Neuronal stem cell (in vitro differentiated cells): ENCODE measurements around the gene CASP2.

Experiments
- DNase-seq: peaks from one replicate; pipeline ENCODE4 v3.0.0-alpha.2; 2013; ENCODE audit warnings: low spot score
- H2AFZ ChIP-seq: one replicate; pipeline ENCODE4 v1.6.1; 2013; ENCODE audit warnings: mild to moderate bottlenecking, low read length, inconsistent platforms
- H2AK5ac ChIP-seq: 2 replicates; pipeline ENCODE4 v1.6.1; 2013; ENCODE audit warnings: low read depth, mild to moderate bottlenecking, inconsistent platforms, low read length, moderate library complexity, mixed read lengths
- H2BK120ac ChIP-seq: 2 replicates; pipeline ENCODE4 v1.6.1; 2013; ENCODE audit warnings: low read depth, mild to moderate bottlenecking, inconsistent platforms, low read length, moderate library complexity, mixed read lengths
- H2BK12ac ChIP-seq: one replicate; pipeline ENCODE4 v1.6.1; 2013; ENCODE audit warnings: low read length, inconsistent platforms
- H2BK15ac ChIP-seq: 2 replicates; pipeline ENCODE4 v1.6.1; 2013; ENCODE audit warnings: mild to moderate bottlenecking, low read length, inconsistent platforms, mixed read lengths
- H2BK5ac ChIP-seq: one replicate; pipeline ENCODE4 v1.6.1; 2013; ENCODE audit warnings: inconsistent platforms, mild to moderate bottlenecking, low read length, moderate library complexity
- H3K14ac ChIP-seq: one replicate; pipeline ENCODE4 v1.6.1; 2013; ENCODE audit warnings: low read length, inconsistent platforms
- H3K18ac ChIP-seq: 2 replicates; pipeline ENCODE4 v1.6.1; 2013; ENCODE audit warnings: low read length, inconsistent platforms
- H3K23ac ChIP-seq: 2 replicates; pipeline ENCODE4 v1.6.1; 2013; ENCODE audit warnings: low read depth, mild to moderate bottlenecking, mixed read lengths, low read length, inconsistent platforms; ENCODE audit not compliant: poor library complexity
- H3K27ac ChIP-seq: replicated peaks from 3 replicates; pipeline ENCODE4 v1.5.1; 2013; ENCODE audit warnings: low read length, inconsistent platforms
- H3K27me3 ChIP-seq, 3 experiments: 2 replicates each; pipeline ENCODE4 v1.6.1; 2013; ENCODE audit warnings: low read length in 3 of 3, mild to moderate bottlenecking in 2 of 3, inconsistent platforms in 1 of 3, low read depth in 1 of 3, mixed read lengths in 1 of 3, moderate library complexity in 1 of 3; ENCODE audit not compliant: control insufficient read depth in 3 of 3, insufficient read depth in 3 of 3
- H3K36me3 ChIP-seq, 2 donors: replicated peaks in 1 of 2; 2 replicates each; pipeline ENCODE4 v1.6.1; 2013; ENCODE audit warnings: low read length in 2 of 2; ENCODE audit not compliant: control insufficient read depth in 2 of 2, insufficient read depth in 2 of 2
- H3K4ac ChIP-seq: 2 replicates; pipeline ENCODE4 v1.6.1; 2013; ENCODE audit warnings: inconsistent platforms, mild to moderate bottlenecking, low read length, moderate library complexity
- H3K4me1 ChIP-seq, 2 donors: 1 replicate in 1 of 2; 2 replicates in 1 of 2; pipeline ENCODE4 v1.6.1; 2013; ENCODE audit warnings: low read length in 2 of 2, low read depth in 1 of 2; ENCODE audit not compliant: control insufficient read depth in 2 of 2, insufficient read depth in 1 of 2
- H3K4me2 ChIP-seq: one replicate; pipeline ENCODE4 v1.6.1; 2013; ENCODE audit warnings: mild to moderate bottlenecking, low read length, inconsistent platforms; ENCODE audit not compliant: insufficient read depth, poor library complexity, severe bottlenecking
- H3K4me3 ChIP-seq, 2 donors: 2 replicates each; pipeline ENCODE4 v1.5.1; 2013; ENCODE audit warnings: low read length in 2 of 2, mild to moderate bottlenecking in 2 of 2, inconsistent platforms in 1 of 2, moderate library complexity in 1 of 2
- H3K79me1 ChIP-seq: one replicate; pipeline ENCODE4 v1.6.1; 2013; ENCODE audit warnings: low read depth, mild to moderate bottlenecking, inconsistent platforms, low read length, moderate library complexity
- H3K9ac ChIP-seq: one replicate; pipeline ENCODE4 v1.6.1; 2013; ENCODE audit warnings: mild to moderate bottlenecking, low read depth, low read length, inconsistent platforms; ENCODE audit not compliant: poor library complexity
- H3K9me3 ChIP-seq, 2 donors: replicated peaks in 1 of 2; 2 replicates each; pipeline versions ENCODE3 to v1.6.1; 2013; ENCODE audit warnings: low read length in 2 of 2, mild to moderate bottlenecking in 2 of 2, inconsistent platforms in 1 of 2, low read depth in 1 of 2, mixed read lengths in 1 of 2, moderate library complexity in 1 of 2; ENCODE audit not compliant: control insufficient read depth in 2 of 2, insufficient read depth in 1 of 2
- H4K8ac ChIP-seq: one replicate; pipeline ENCODE4 v1.6.1; 2013; ENCODE audit warnings: low read depth, mild to moderate bottlenecking, inconsistent platforms, low read length, moderate library complexity
- H4K91ac ChIP-seq: one replicate; pipeline ENCODE4 v1.6.1; 2013; ENCODE audit warnings: low read length, low read depth, mild to moderate bottlenecking, inconsistent platforms; ENCODE audit not compliant: poor library complexity
- WGBS, 2 donors: extraction: QIAGEN DNeasy Blood & Tissue Kit; methylation state at CpG; one replicate each; pipeline ENCODE4 v1.1.7; 2013; ENCODE audit warnings: missing lambda C conversion rate in 2 of 2, mixed read lengths in 1 of 2; ENCODE audit not compliant: insufficient read length in 2 of 2, insufficient replicate concordance in 1 of 2; ENCODE audit errors: extremely low coverage in 2 of 2; 5-methylcytosine and 5-hydroxymethylcytosine counted together

The CASP2 gene

DNA sequence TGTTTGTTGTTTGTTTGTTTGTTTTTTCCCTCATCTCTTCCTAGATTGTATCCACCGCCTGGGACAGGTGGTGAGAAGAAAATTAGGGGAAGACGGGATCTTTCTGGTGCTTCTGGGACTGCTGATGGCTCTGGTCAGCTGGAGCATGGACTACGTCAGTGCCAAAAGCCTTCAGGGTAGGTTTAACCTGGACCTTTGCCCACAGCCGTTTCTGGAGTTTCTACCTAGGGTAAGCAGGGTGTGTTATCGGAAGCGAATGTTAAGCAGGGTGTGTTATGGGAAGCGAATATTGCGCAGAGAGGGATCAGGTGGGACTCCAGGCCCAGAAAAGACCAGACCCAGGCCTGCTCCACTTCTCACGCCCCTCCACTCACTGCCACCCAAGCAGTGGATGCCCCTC is 32.5 kb downstream of the CASP2 start:
- H3K36me3 ChIP-seq = no peaks in the 10 kb centered on the region
- H4K8ac ChIP-seq = no peak overlapping the region
- no peak overlapping the region for H3K23ac ChIP-seq
- no peak for DNase-seq
- peaks cover 11 to 12% of the 10 kb centered on the region in 2 donors for H3K4me1 ChIP-seq
- no peak overlapping the region for H3K27ac ChIP-seq
- no peak overlapping the region for H2BK15ac ChIP-seq
- no peak overlapping the region for H3K4me2 ChIP-seq
- no peak overlapping the region for H2AFZ ChIP-seq
- H4K91ac ChIP-seq = no peak overlapping the region
- no peak overlapping the region for H3K4me3 ChIP-seq
- H3K9me3 ChIP-seq = no peaks in the 10 kb centered on the region
- H2AK5ac ChIP-seq = no peak overlapping the region
- no peaks in the 10 kb centered on the region for H3K27me3 ChIP-seq
- H3K9ac ChIP-seq = no peak overlapping the region
- H2BK120ac ChIP-seq = no peak overlapping the region
- no CpG with 5 or more reads among the region's 9 CpGs for WGBS, 2 donors
- H3K14ac ChIP-seq = no peak overlapping the region
- no peak overlapping the region for H3K4ac ChIP-seq
- H3K79me1 ChIP-seq = no peaks in the 10 kb centered on the region
- no peak overlapping the region for H2BK5ac ChIP-seq
- H2BK12ac ChIP-seq = no peak overlapping the region
- no peak overlapping the region for H3K18ac ChIP-seq

DNA sequence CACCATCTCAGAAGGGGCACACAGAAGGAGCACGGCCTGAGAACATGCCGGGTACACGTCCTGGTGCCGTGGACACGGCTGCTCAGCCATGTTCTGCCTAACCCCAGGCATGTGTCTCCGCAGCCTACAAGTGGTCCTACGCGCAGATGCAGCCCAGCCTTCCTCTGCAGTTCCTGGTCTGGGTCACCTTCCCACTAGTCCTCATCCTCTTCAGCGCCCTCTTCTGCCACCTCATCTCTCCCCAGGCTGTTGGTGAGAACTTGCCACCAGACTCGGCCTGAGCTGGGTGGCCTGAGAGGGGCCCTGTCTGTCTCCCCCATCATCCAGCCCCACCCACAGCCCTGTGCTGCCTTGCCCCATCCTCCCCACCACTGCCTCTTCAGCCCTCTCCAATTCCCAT is 33.1 kb downstream of the CASP2 start:
- H2AK5ac ChIP-seq = no peak overlapping the region
- no peaks in the 10 kb centered on the region for H3K9me3 ChIP-seq
- no peak overlapping the region for H3K27ac ChIP-seq
- no peak overlapping the region for H3K9ac ChIP-seq
- no peak overlapping the region for H3K4me3 ChIP-seq
- no peak overlapping the region for H2BK15ac ChIP-seq
- no peak overlapping the region for H2BK12ac ChIP-seq
- H3K36me3 ChIP-seq = no peaks in the 10 kb centered on the region
- peaks cover 11 to 12% of the 10 kb centered on the region in 2 donors for H3K4me1 ChIP-seq
- H3K14ac ChIP-seq = no peak overlapping the region
- H3K27me3 ChIP-seq = no peaks in the 10 kb centered on the region
- no peak overlapping the region for H2AFZ ChIP-seq
- H3K4me2 ChIP-seq = no peak overlapping the region
- no peak overlapping the region for H4K8ac ChIP-seq
- peak overlapping the region; percentile 21 for H3K18ac ChIP-seq
- no peak overlapping the region for H3K4ac ChIP-seq
- H2BK120ac ChIP-seq = no peak overlapping the region
- no peak overlapping the region for H4K91ac ChIP-seq
- no peak overlapping the region for H2BK5ac ChIP-seq
- no peak overlapping the region for H3K23ac ChIP-seq
- no peak for DNase-seq
- H3K79me1 ChIP-seq = no peaks in the 10 kb centered on the region
- no CpG with 5 or more reads among the region's 10 CpGs for WGBS, 2 donors

DNA sequence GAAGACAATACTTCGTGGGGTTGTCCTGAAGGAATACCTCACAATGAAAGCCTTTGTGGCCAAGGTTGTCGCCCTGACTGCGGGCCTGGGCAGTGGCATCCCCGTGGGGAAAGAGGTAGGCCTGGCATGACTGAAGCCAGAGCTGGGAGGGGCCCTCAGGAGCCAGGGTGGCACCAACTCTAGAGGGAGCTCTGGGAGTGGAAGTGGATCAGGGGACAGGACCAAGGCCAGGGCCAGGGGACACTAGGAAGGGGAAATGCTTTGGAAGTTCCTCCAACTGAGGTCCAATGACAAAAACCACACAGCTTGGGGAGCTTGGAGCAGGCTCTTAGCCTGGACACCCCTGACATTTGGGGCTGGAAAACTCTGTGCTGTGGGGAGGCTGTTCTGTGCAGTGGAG is 33.6 kb downstream of the CASP2 start:
- Histone ChIP-seq H3K27me3 (no peaks in the 10 kb centered on the region), H3K14ac (no peak overlapping the region), H4K8ac (no peak overlapping the region), H3K79me1 (no peaks in the 10 kb centered on the region), H3K4me1 (peaks cover 11 to 12% of the 10 kb centered on the region in 2 donors), H3K18ac (no peak overlapping the region), H3K27ac (no peak overlapping the region), H3K36me3 (no peaks in the 10 kb centered on the region), H2AFZ (no peak overlapping the region), H3K9me3 (no peaks in the 10 kb centered on the region), H2BK5ac (no peak overlapping the region), H3K23ac (no peak overlapping the region), H3K4me2 (no peak overlapping the region), H3K4ac (no peak overlapping the region), H4K91ac (no peak overlapping the region), H3K9ac (no peak overlapping the region), H3K4me3 (no peak overlapping the region), H2BK15ac (no peak overlapping the region), H2BK12ac (no peak overlapping the region), H2BK120ac (no peak overlapping the region), H2AK5ac (no peak overlapping the region)
- no peak for DNase-seq
- no CpG with 5 or more reads among the region's 4 CpGs for WGBS, 2 donors

DNA sequence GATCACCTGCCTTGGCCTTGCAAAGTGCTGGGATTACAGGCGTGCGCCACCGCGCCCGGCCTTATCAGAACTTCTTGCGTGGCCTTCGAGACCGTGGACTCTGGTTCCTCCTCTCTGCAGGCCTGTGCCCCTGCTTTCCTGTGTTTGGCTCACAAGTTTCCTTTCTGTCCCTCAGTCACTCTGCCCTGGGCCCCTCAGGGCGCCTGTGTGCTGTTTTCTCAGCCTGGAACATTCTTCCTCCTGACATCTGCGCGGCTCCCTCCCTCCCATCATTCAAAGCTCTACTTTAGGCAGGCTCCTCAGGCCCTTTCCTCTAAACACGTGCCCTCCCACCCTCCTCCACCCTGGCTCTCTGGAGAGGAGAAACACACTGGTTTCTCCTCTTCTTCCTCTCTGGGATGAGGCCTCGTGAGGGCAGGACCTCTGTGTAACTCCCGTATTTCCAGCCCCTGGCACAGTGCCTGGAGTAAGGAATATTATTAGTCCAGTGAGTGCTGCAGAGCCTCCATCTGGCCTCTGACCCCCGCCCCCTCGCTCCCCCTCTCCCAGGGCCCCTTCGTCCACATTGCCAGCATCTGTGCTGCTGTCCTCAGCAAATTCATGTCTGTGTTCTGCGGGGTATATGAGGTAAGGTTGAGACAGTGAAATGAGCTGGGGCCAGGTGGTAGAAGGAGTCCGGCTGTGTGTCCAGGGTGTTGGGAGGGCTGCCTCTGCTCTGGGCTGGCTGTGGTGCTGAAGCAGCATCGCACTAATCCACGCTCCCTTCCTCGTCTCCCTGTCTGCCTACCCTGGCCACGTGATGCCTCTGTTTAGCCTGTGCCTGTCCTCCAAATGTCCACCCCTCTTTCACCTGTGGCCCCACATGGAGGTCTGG is 34.8 kb downstream of the CASP2 start:
- Histone ChIP-seq H3K4ac (no peak overlapping the region), H3K4me1 (peaks cover 7 to 12% of the 10 kb centered on the region in 2 donors), H3K4me3 (no peak overlapping the region), H2BK12ac (peak overlapping the region; percentile 87), H3K9ac (peak overlapping the region; percentile 47), H4K8ac (no peak overlapping the region), H3K23ac (peak overlapping the region; percentile 27), H3K27me3 (no peaks in the 10 kb centered on the region), H2BK5ac (no peak overlapping the region), H3K79me1 (no peaks in the 10 kb centered on the region), H3K4me2 (no peak overlapping the region), H3K27ac (no peak overlapping the region), H3K36me3 (no peaks in the 10 kb centered on the region), H3K9me3 (no peaks in the 10 kb centered on the region), H2AK5ac (peak overlapping the region; percentile 3), H2BK15ac (peak overlapping the region; percentile 28), H3K18ac (peak overlapping the region; percentile 65), H3K14ac (no peak overlapping the region), H4K91ac (no peak overlapping the region), H2BK120ac (no peak overlapping the region), H2AFZ (peak overlapping the region; percentile 85)
- DNase-seq = no peak
- WGBS, 2 donors = no CpG with 5 or more reads among the region's 23 CpGs
